ENCODE data around the gene RUNX3. TPM values are rescaled to one million over a fixed set of nuclear protein-coding genes. Genes with fewer than 3 reads are reported as not detected.

The RUNX3 gene
- total and polyA plus RNA-seq, 4 donors: 0.43 to 1.1 (median 0.88) TPM

DNA sequence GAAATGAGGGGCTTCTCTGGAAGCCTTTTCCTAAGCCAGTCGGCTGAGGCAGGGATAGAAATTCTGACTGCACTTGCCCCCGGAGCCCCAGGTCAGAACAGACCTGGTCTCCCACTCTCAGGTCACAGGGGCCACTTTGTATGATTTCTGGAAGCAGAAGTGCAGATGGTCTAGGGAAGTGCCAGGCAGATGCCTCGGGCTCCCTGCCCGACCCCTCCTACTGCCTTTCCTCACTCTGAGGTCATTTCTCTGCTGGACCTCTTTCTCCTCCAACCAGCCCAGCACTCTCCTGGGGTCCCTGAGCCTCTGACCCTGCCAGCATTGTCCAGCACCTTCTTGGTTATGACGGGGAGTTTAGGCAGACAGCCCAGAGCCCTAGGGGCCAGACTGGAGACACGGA, 8.7 kb downstream of the RUNX3 start:
- Histone ChIP-seq H3K4me3 (ENCODE audit: low read depth in 1 of 3, low read length in 3 of 3) (no peak overlapping the region), H3K27me3 (ENCODE audit: control insufficient read depth in 4 of 4, insufficient read depth in 4 of 4, low read length in 3 of 4) (peaks cover 0 to 6% (median 0%) of the 10 kb centered on the region in 4 donors), H3K9me3 (ENCODE audit: control insufficient read depth in 4 of 4, low read length in 3 of 4) (no peaks in the 10 kb centered on the region), H3K4me1 (ENCODE audit: control insufficient read depth in 4 of 4, insufficient read depth in 4 of 4, low read length in 3 of 4) (no peaks in the 10 kb centered on the region), H3K27ac (ENCODE audit: low read depth in 1 of 2, low read length in 2 of 2) (no peak overlapping the region), H3K9ac (ENCODE audit: low read depth in 1 of 2, low read length in 2 of 2) (no peak overlapping the region), H3K36me3 (ENCODE audit: control insufficient read depth in 4 of 4, insufficient read depth in 3 of 4, low read depth in 1 of 4, low read length in 3 of 4) (no peaks in the 10 kb centered on the region)
- TF ChIP-seq HNF4A (conservative IDR thresholded peaks at IDR 0.05): no peak
- no peak for TF ChIP-seq YY1 (IDR thresholded peaks at IDR 0.05)
- no peak for DNase-seq (ENCODE audit: low spot score)
- WGBS: 80% methylated on average over 6 of the region's 6 CpGs

DNA sequence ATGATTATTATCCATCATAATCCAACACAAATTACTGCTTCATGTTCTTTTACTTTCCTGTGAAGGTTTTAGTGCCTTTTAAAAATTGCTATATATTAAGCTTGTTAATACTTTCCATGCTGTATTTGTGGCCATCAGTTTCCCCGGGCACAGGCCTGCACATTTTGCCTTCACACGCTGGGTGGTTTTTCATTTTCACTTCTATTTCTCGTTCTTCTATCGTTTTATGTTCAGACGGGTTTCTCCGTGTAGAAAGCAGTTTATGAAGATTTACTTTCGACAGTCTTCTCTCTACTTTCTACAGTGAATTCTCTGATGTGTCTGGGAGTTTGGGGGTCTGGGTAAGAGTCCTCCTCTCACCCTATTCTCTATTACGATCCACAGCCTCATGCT, 9.5 kb downstream of the RUNX3 start:
- no peak for DNase-seq (ENCODE audit: low spot score)
- H3K9me3 ChIP-seq (ENCODE audit: control insufficient read depth in 4 of 4, low read length in 3 of 4): no peaks in the 10 kb centered on the region
- no peak for TF ChIP-seq FOXA2 (IDR thresholded peaks at IDR 0.05)
- TF ChIP-seq RXRA (IDR thresholded peaks at IDR 0.05): no peak
- no peak for TF ChIP-seq GABPA (IDR thresholded peaks at IDR 0.05 in 1 of 2, conservative IDR thresholded peaks at IDR 0.05 in 1 of 2)
- H3K4me3 ChIP-seq (ENCODE audit: low read depth in 1 of 3, low read length in 3 of 3): no peak overlapping the region
- no peaks in the 10 kb centered on the region for H3K4me1 ChIP-seq (ENCODE audit: control insufficient read depth in 4 of 4, insufficient read depth in 4 of 4, low read length in 3 of 4)
- H3K27ac ChIP-seq (ENCODE audit: low read depth in 1 of 2, low read length in 2 of 2): no peak overlapping the region
- H3K36me3 ChIP-seq (ENCODE audit: control insufficient read depth in 4 of 4, insufficient read depth in 3 of 4, low read depth in 1 of 4, low read length in 3 of 4): no peaks in the 10 kb centered on the region
- peaks cover 0 to 3% (median 0%) of the 10 kb centered on the region in 4 donors for H3K27me3 ChIP-seq (ENCODE audit: control insufficient read depth in 4 of 4, insufficient read depth in 4 of 4, low read length in 3 of 4)
- H3K9ac ChIP-seq (ENCODE audit: low read depth in 1 of 2, low read length in 2 of 2): no peak overlapping the region
- 84% methylated on average over 8 of the region's 8 CpGs for WGBS

DNA sequence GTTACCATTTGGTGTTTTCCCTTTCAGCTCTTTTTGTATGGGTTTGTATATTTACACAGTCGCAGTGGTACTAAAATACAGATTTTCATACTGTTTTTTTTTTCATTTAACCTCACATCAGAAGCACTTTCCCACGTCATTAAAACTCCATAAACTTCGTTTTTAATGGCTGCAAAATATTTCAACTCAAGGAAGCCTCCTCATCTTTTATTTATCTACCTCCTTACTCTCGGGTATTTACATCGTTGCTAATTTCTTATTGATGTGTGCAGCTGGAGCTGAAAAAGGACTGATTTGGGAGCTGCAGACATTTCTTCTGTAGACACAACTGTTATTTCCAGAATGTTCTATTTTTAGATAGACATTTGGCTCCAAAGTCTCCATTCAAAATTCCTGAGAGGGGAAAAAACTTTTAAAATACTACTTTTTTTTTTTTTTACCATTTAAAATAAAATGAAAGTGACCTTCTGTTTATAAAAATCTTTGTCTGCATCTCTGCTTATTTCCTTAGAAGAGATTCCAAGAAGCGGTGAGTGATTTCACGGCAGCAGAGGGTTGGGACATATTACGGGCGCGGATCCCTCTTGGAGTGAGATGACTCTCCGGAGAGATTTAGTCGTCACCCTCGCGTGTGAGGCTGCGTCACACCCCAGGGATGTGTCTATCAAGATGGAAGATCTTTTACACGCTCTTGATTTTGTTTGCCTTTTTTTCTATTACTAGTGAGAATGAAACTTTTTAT, 10.1 kb downstream of the RUNX3 start:
- Histone ChIP-seq H3K9me3 (ENCODE audit: control insufficient read depth in 4 of 4, low read length in 3 of 4) (no peaks in the 10 kb centered on the region), H3K27ac (ENCODE audit: low read depth in 1 of 2, low read length in 2 of 2) (no peak overlapping the region), H3K9ac (ENCODE audit: low read depth in 1 of 2, low read length in 2 of 2) (no peak overlapping the region), H3K27me3 (ENCODE audit: control insufficient read depth in 4 of 4, insufficient read depth in 4 of 4, low read length in 3 of 4) (no peaks in the 10 kb centered on the region), H3K4me1 (ENCODE audit: control insufficient read depth in 4 of 4, insufficient read depth in 4 of 4, low read length in 3 of 4) (no peaks in the 10 kb centered on the region), H3K4me3 (ENCODE audit: low read depth in 1 of 3, low read length in 3 of 3) (no peak overlapping the region), H3K36me3 (ENCODE audit: control insufficient read depth in 4 of 4, insufficient read depth in 3 of 4, low read depth in 1 of 4, low read length in 3 of 4) (no peaks in the 10 kb centered on the region)
- 76% methylated on average over 16 of the region's 16 CpGs for WGBS
- TF ChIP-seq GABPA (IDR thresholded peaks at IDR 0.05 in 1 of 2, conservative IDR thresholded peaks at IDR 0.05 in 1 of 2): no peak
- no peak for TF ChIP-seq FOXA1 (IDR thresholded peaks at IDR 0.05)
- TF ChIP-seq, protein P1, sequence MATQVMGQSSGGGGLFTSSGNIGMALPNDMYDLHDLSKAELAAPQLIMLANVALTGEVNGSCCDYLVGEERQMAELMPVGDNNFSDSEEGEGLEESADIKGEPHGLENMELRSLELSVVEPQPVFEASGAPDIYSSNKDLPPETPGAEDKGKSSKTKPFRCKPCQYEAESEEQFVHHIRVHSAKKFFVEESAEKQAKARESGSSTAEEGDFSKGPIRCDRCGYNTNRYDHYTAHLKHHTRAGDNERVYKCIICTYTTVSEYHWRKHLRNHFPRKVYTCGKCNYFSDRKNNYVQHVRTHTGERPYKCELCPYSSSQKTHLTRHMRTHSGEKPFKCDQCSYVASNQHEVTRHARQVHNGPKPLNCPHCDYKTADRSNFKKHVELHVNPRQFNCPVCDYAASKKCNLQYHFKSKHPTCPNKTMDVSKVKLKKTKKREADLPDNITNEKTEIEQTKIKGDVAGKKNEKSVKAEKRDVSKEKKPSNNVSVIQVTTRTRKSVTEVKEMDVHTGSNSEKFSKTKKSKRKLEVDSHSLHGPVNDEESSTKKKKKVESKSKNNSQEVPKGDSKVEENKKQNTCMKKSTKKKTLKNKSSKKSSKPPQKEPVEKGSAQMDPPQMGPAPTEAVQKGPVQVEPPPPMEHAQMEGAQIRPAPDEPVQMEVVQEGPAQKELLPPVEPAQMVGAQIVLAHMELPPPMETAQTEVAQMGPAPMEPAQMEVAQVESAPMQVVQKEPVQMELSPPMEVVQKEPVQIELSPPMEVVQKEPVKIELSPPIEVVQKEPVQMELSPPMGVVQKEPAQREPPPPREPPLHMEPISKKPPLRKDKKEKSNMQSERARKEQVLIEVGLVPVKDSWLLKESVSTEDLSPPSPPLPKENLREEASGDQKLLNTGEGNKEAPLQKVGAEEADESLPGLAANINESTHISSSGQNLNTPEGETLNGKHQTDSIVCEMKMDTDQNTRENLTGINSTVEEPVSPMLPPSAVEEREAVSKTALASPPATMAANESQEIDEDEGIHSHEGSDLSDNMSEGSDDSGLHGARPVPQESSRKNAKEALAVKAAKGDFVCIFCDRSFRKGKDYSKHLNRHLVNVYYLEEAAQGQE (IDR thresholded peaks at IDR 0.05): no peak
- no peak for TF ChIP-seq RXRA (IDR thresholded peaks at IDR 0.05)
- no peak for TF ChIP-seq NR2F2 (IDR thresholded peaks at IDR 0.05)
- TF ChIP-seq, protein P2, sequence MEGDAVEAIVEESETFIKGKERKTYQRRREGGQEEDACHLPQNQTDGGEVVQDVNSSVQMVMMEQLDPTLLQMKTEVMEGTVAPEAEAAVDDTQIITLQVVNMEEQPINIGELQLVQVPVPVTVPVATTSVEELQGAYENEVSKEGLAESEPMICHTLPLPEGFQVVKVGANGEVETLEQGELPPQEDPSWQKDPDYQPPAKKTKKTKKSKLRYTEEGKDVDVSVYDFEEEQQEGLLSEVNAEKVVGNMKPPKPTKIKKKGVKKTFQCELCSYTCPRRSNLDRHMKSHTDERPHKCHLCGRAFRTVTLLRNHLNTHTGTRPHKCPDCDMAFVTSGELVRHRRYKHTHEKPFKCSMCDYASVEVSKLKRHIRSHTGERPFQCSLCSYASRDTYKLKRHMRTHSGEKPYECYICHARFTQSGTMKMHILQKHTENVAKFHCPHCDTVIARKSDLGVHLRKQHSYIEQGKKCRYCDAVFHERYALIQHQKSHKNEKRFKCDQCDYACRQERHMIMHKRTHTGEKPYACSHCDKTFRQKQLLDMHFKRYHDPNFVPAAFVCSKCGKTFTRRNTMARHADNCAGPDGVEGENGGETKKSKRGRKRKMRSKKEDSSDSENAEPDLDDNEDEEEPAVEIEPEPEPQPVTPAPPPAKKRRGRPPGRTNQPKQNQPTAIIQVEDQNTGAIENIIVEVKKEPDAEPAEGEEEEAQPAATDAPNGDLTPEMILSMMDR (IDR thresholded peaks at IDR 0.05; ENCODE audit: low read depth, low read length, missing input control): no peak
- TF ChIP-seq FOXA2 (IDR thresholded peaks at IDR 0.05): no peak
- TF ChIP-seq SP1 (IDR thresholded peaks at IDR 0.05): no peak
- TF ChIP-seq JUND (IDR thresholded peaks at IDR 0.05): no peak
- TF ChIP-seq, protein P3, sequence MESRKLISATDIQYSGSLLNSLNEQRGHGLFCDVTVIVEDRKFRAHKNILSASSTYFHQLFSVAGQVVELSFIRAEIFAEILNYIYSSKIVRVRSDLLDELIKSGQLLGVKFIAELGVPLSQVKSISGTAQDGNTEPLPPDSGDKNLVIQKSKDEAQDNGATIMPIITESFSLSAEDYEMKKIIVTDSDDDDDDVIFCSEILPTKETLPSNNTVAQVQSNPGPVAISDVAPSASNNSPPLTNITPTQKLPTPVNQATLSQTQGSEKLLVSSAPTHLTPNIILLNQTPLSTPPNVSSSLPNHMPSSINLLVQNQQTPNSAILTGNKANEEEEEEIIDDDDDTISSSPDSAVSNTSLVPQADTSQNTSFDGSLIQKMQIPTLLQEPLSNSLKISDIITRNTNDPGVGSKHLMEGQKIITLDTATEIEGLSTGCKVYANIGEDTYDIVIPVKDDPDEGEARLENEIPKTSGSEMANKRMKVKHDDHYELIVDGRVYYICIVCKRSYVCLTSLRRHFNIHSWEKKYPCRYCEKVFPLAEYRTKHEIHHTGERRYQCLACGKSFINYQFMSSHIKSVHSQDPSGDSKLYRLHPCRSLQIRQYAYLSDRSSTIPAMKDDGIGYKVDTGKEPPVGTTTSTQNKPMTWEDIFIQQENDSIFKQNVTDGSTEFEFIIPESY (IDR thresholded peaks at IDR 0.05): no peak
- TF ChIP-seq TAF1 (conservative IDR thresholded peaks at IDR 0.05): no peak
- no peak for TF ChIP-seq HNF4A (conservative IDR thresholded peaks at IDR 0.05)
- TF ChIP-seq RAD21 (IDR thresholded peaks at IDR 0.05): no peak
- TF ChIP-seq EGR1 (IDR thresholded peaks at IDR 0.05; ENCODE audit: low read depth in 2 of 2): no peak
- TF ChIP-seq, protein P4, sequence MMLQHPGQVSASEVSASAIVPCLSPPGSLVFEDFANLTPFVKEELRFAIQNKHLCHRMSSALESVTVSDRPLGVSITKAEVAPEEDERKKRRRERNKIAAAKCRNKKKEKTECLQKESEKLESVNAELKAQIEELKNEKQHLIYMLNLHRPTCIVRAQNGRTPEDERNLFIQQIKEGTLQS (IDR thresholded peaks at IDR 0.05): no peak
- no peak for TF ChIP-seq HNF4G (IDR thresholded peaks at IDR 0.05)
- TF ChIP-seq, protein P5, sequence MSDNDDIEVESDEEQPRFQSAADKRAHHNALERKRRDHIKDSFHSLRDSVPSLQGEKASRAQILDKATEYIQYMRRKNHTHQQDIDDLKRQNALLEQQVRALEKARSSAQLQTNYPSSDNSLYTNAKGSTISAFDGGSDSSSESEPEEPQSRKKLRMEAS (IDR thresholded peaks at IDR 0.05): no peak
- DNase-seq (ENCODE audit: low spot score): no peak
